RWPE1 (cell line): ENCODE measurements around the gene CCDC7.
"Not testable (repeated sequence)": the region's sequence is repeated elsewhere in the genome, so short reads cannot be mapped to it uniquely, and the experiment has no call there.

Experiments
- CTCF ChIA-PET: fragments of 350-600 bp; sonication (Branson Sonifier 250); formaldehyde crosslinking; extraction: SDS; loops from one replicate; lab custom pipeline; 2021; lab: Yijun Ruan, JAX
- POLR2A ChIA-PET: fragments of 400-600 bp; formaldehyde crosslinking; extraction: SDS; loops from one replicate; lab custom pipeline; 2020; ENCODE audit warnings: antibody characterized with exemption; ENCODE audit not compliant: low non-redundant PET; lab: Yijun Ruan, JAX
- DNase-seq: peaks from one replicate; pipeline ENCODE4 v3.0.0; 2012; ENCODE audit warnings: low spot score
- H3K27ac ChIP-seq: fragments of 450-650 bp; 2 replicates; pipeline ENCODE4 v1.5.1; 2017
- TF ChIP-seq, protein P1 (sequence below): fragments of 450-650 bp; conservative IDR thresholded peaks from 2 replicates; pipeline ENCODE4 v1.5.1; 2017; ENCODE audit warnings: low read depth, mild to moderate bottlenecking

The CCDC7 gene

DNA sequence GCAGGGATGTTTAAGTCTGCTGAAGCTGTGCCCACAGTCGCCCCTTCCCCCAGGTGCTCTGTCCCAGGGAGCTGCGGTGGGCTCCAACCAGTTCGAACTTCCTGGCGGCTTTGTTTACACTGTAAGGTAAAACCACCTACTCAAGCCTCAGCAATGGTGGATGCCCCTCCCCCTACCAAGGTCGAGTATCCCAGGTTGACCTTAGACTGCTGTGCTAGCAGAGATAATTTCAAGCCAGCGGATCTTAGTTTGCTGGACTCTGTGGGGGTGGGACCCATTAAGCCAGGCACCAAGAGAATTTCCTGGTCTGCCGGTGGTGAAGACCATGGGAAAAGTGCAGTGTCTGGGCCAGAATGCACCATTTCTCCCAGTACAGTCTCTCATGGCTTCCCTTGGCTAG lies 56.0 kb downstream of the CCDC7 start:
- ChIA-PET CTCF (interaction anchor here (0.6 kb wide), 1 partner anchor 1832 kb away, joined by 3 read pairs; no protein-coding TSS in a partner anchor), POLR2A (no interaction called here)
- H3K27ac ChIP-seq = no peak overlapping the region
- TF ChIP-seq, protein P1, sequence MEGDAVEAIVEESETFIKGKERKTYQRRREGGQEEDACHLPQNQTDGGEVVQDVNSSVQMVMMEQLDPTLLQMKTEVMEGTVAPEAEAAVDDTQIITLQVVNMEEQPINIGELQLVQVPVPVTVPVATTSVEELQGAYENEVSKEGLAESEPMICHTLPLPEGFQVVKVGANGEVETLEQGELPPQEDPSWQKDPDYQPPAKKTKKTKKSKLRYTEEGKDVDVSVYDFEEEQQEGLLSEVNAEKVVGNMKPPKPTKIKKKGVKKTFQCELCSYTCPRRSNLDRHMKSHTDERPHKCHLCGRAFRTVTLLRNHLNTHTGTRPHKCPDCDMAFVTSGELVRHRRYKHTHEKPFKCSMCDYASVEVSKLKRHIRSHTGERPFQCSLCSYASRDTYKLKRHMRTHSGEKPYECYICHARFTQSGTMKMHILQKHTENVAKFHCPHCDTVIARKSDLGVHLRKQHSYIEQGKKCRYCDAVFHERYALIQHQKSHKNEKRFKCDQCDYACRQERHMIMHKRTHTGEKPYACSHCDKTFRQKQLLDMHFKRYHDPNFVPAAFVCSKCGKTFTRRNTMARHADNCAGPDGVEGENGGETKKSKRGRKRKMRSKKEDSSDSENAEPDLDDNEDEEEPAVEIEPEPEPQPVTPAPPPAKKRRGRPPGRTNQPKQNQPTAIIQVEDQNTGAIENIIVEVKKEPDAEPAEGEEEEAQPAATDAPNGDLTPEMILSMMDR = no peak
- no peak for DNase-seq

DNA sequence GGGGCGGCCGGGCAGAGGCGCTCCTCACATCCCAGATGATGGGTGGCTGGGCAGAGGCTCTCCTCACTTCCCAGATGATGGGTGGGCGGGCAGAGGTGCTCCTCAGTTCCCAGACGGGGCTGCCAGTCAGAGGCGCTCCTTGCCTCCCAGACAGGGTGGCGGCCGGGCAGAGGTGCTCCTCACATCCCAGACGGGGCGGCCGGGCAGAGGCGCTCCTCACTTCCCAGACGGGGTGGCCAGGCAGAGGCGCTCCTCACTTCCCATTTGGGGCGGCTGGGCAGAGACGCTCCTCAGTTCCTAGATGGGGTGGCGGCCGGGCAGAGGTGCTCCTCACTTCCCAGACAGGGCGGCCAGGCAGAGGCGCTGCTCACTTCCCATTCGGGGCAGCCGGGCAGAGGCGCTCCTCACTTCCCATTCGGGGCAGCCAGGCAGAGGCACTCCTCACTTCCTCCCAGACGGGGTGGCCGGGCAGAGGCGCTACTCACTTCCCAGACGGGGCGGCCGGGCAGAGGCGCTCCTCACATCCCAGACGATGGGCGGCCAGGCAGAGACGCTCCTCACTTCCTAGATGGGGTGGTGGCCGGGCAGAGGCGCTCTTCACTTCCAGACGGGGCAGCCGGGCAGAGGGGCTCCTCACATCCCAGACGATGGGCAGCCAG lies 60.0 kb downstream of the CCDC7 start:
- DNase-seq, H3K27ac ChIP-seq, CTCF ChIA-PET, POLR2A ChIA-PET: not testable (repeated sequence)

DNA sequence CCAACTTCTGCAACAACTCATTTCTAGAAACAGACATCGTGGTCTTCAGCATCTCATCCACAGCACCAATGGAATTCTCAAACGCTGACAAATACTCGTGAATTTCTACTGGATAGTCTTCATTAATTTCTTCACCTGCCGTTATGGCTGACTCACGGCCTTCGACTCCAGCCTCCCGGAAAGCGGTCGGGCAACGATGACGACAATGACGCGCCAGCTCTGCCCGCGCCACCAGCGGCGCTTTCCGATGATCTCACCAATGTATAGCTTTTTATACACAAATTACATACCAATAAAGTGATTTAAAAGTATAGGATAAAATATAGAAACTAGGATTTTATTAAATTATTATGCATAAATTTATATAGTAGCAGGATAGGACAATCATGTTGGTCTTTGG lies 65.7 kb downstream of the CCDC7 start:
- no peak overlapping the region for H3K27ac ChIP-seq
- ChIA-PET POLR2A (no interaction called here), CTCF (no interaction called here)
- TF ChIP-seq, protein P1 = no peak
- no peak for DNase-seq

DNA sequence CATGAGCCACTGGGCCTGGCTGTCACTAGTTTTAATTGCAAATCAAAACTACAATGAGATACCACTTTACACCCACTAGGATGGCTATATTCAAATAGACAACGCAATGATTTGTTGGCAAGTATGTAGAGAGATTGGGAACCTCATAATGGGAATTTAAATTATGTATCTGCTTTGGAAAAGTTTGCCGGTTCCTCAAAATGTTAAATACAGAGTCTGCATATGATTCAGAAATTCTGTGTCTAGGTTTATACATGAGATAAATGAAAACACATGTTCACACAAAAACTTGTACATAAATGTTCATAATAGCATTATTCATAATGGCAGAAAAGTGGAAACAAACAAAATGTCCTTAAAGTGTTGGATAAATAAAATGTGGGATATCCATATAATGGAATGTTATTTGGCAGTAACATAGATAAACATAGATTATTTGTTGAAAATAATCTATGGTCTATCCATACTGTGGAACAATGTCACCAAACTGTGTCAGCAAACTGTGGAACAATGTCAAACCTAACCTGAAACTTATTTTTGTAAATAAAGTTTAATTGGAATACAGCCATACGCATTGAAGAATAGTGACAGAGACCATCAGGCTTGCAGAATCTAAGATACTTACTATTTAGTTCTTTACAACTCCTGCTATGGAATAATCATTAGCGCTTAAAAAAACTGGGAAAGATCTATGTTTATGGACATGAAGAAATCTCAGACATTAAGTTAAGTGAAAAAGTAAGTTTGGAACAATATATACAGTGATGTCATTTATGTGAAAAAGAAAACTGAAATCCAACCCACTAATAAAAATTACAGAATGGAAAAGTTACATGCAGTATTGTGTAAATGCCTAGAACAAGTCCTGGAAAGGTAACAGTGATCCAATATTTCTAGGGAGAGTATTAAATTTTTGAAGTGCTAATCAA lies 70.9 kb downstream of the CCDC7 start:
- H3K27ac ChIP-seq = no peak overlapping the region
- no peak for DNase-seq
- TF ChIP-seq, protein P1 = no peak
- ChIA-PET POLR2A (no interaction called here), CTCF (no interaction called here)

DNA sequence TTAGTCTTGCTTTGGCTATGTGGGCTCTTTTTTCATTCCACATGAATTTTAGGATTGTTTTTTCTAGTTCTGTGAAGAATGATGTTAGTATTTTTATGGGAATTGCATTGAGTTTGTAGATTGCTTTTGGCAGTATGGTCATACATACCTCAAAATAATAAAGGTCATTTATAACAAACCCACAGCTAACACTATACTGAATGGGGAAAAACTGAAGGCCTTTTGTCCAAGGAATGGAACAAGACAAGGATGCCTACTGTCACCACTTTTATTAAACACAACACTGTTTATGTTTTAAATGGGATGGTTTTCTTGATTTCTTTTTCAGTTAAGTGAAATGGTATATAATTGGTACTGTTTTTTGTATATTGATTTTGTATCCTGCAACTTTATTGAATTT lies 84.3 kb downstream of the CCDC7 start:
- ChIA-PET CTCF (no interaction called here), POLR2A (no interaction called here)
- TF ChIP-seq, protein P1 = no peak
- DNase-seq = no peak
- H3K27ac ChIP-seq = no peak overlapping the region

DNA sequence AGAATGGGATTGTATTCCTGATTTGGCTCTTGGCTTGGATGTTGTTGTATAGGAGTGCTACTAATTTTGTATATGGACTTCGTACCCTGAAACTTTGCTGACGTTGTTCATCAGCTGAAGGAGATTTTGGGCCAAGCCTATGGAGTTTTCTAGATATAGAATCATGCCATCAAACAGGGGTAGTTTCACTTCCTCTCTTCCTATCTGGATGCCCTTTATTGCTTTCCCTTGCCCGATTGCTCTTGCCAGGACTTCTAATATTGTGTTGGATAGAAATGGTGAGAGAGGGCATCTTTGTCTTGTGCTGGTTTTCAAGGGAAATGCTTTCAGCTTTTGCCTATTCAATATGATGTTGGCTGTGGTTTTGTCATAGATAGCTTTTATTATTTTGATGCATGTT lies 92.3 kb downstream of the CCDC7 start:
- TF ChIP-seq, protein P1 = no peak

More for the DNA sequence above, 92.3 kb downstream of the CCDC7 start:
- no peak overlapping the region for H3K27ac ChIP-seq
- CTCF ChIA-PET = no interaction called here
- DNase-seq = no peak
- POLR2A ChIA-PET = no interaction called here
